GM18507 (cell line): Measurements from ENCODE around the gene SLC39A11.
"Not testable (repeated sequence)": the region's sequence is repeated elsewhere in the genome, so short reads cannot be mapped to it uniquely, and the experiment has no call there.

Experiments used
- DNase-seq: peaks from one replicate; pipeline ENCODE4 v3.0.0; 2011; ENCODE audit warnings: low read depth; ENCODE audit not compliant: insufficient read length; ENCODE audit errors: extremely low spot score
- FAIRE-seq: peaks from 2 replicates; lab custom pipeline; 2011; peaks lifted over from hg19 to GRCh38; lab: Jason Lieb, UNC

Gene SLC39A11

GRCh38 chr17:72938482-72938881, 154.0 kb downstream of the SLC39A11 start:
- DNase-seq, result no peak
- FAIRE-seq, result no peak

GRCh38 chr17:72937707-72938106, 154.8 kb downstream of the SLC39A11 start:
- FAIRE-seq, result no peak

GRCh38 chr17:72937254-72937653, 155.2 kb downstream of the SLC39A11 start:
- not testable (repeated sequence) for DNase-seq, FAIRE-seq

More at GRCh38 chr17:72937707-72938106, 154.8 kb downstream of the SLC39A11 start:
- no peak for DNase-seq

GRCh38 chr17:72935984-72936383, 156.5 kb downstream of the SLC39A11 start:
- DNase-seq, result no peak
- no peak for FAIRE-seq

GRCh38 chr17:72934927-72935326, 157.6 kb downstream of the SLC39A11 start:
- DNase-seq, result no peak
- FAIRE-seq, result no peak

- no peak for FAIRE-seq
- no peak for DNase-seq
Observed at GRCh38 chr17:72931635-72932034, 160.9 kb downstream of the SLC39A11 start.

GRCh38 chr17:72931163-72931562, 161.3 kb downstream of the SLC39A11 start:
- peak; percentile 57 for FAIRE-seq
- DNase-seq, result no peak

GRCh38 chr17:72930031-72930430, 162.5 kb downstream of the SLC39A11 start:
- no peak for FAIRE-seq
- no peak for DNase-seq

GRCh38 chr17:72928454-72929136, 163.9 kb downstream of the SLC39A11 start:
- DNase-seq, result no peak

GRCh38 chr17:72927760-72928159, 164.7 kb downstream of the SLC39A11 start:
- DNase-seq (no peak), FAIRE-seq (no peak)

More at GRCh38 chr17:72928454-72929136, 163.9 kb downstream of the SLC39A11 start:
- no peak for FAIRE-seq

GRCh38 chr17:72927146-72927545, 165.3 kb downstream of the SLC39A11 start:
- FAIRE-seq (no peak), DNase-seq (no peak)

GRCh38 chr17:72926171-72926570, 166.3 kb downstream of the SLC39A11 start:
- FAIRE-seq (no peak), DNase-seq (no peak)

- DNase-seq (no peak), FAIRE-seq (no peak)
Observed at GRCh38 chr17:72924196-72924595, 168.3 kb downstream of the SLC39A11 start.

- no peak for FAIRE-seq
Observed at GRCh38 chr17:72922219-72922618, 170.3 kb downstream of the SLC39A11 start.

GRCh38 chr17:72921347-72922054, 171.0 kb downstream of the SLC39A11 start:
- FAIRE-seq, result no peak
- no peak for DNase-seq

More at GRCh38 chr17:72922219-72922618, 170.3 kb downstream of the SLC39A11 start:
- DNase-seq, result no peak

- DNase-seq (no peak), FAIRE-seq (no peak)
Observed at GRCh38 chr17:72920513-72920912, 172.0 kb downstream of the SLC39A11 start.

GRCh38 chr17:72916991-72917390, 175.5 kb downstream of the SLC39A11 start:
- FAIRE-seq, result no peak

GRCh38 chr17:72915625-72916081, 176.8 kb downstream of the SLC39A11 start:
- DNase-seq, result no peak
- no peak for FAIRE-seq

More at GRCh38 chr17:72916991-72917390, 175.5 kb downstream of the SLC39A11 start:
- no peak for DNase-seq

GRCh38 chr17:72913142-72913682, 179.3 kb downstream of the SLC39A11 start:
- no peak for FAIRE-seq
- no peak for DNase-seq

- FAIRE-seq (no peak), DNase-seq (no peak)
Observed at GRCh38 chr17:72906306-72906705, 186.2 kb downstream of the SLC39A11 start.
